H1 (cell line): ENCODE data around the gene NEU3. TPM values are rescaled to one million over a fixed set of nuclear protein-coding genes. Genes with fewer than 3 reads are reported as not detected.
A peak's percentile ranks its signal among the peaks of the same experiment; 100 is the strongest.

ENCODE experiments used
- CTCF ChIA-PET: fragments of 300-600 bp; sonication (Branson Sonifier 250); formaldehyde crosslinking; loops from one replicate; lab custom pipeline; 2021; ENCODE audit not compliant: partially characterized antibody; lab: Charles Lee
- POLR2A ChIA-PET: fragments of 300-600 bp; sonication (Branson Sonifier 250); formaldehyde crosslinking; loops from one replicate; lab custom pipeline; 2021; ENCODE audit warnings: inconsistent platforms; ENCODE audit not compliant: partially characterized antibody; lab: Charles Lee
- DNase-seq, 2 experiments: peaks; one replicate each; pipeline versions ENCODE4 v3.0.0 to v3.0.0-alpha.2; 2010 to 2022; ENCODE audit warnings: low spot score in 2 of 2, low read depth in 1 of 2, mixed read lengths in 1 of 2
- FAIRE-seq: peaks from 2 replicates; lab custom pipeline; 2011; peaks lifted over from hg19 to GRCh38; lab: Jason Lieb, UNC
- H2AFZ ChIP-seq: 2 replicates; pipeline ENCODE4 v1.8.1; 2012; ENCODE audit warnings: low read length, inconsistent platforms
- H2AK5ac ChIP-seq: 2 replicates; pipeline ENCODE4 v1.6.1; 2013; ENCODE audit warnings: low read depth, low read length
- H2BK120ac ChIP-seq: replicated peaks from 2 replicates; pipeline ENCODE3; 2013; ENCODE audit warnings: low read depth, low read length, inconsistent platforms
- H2BK12ac ChIP-seq: 2 replicates; pipeline ENCODE4 v1.6.1; 2013; ENCODE audit warnings: low read depth, low read length
- H2BK15ac ChIP-seq: 2 replicates; pipeline ENCODE4 v1.6.1; 2013; ENCODE audit warnings: low read length
- H2BK20ac ChIP-seq: 2 replicates; pipeline ENCODE4 v1.6.1; 2013; ENCODE audit warnings: low read length
- H2BK5ac ChIP-seq: 2 replicates; pipeline ENCODE4 v1.6.1; 2013; ENCODE audit warnings: low read depth, low read length
- H3K14ac ChIP-seq: 2 replicates; pipeline ENCODE4 v1.6.1; 2013; ENCODE audit warnings: inconsistent platforms; ENCODE audit not compliant: insufficient read length
- H3K18ac ChIP-seq: 2 replicates; pipeline ENCODE4 v1.6.1; 2013; ENCODE audit warnings: low read length; ENCODE audit errors: extremely low read depth
- H3K23ac ChIP-seq: 2 replicates; pipeline ENCODE4 v1.6.1; 2013; ENCODE audit warnings: inconsistent platforms; ENCODE audit not compliant: insufficient read length
- H3K23me2 ChIP-seq: 2 replicates; pipeline ENCODE4 v1.6.1; 2013; ENCODE audit warnings: low read depth, low read length
- H3K27ac ChIP-seq: 2 replicates; pipeline ENCODE4 v1.6.1; 2011; ENCODE audit warnings: low read depth, low read length, inconsistent platforms
- H3K27me3 ChIP-seq, 4 experiments: replicated peaks in 1 of 4; 1 replicate in 1 of 4; 2 replicates in 3 of 4; pipeline versions ENCODE4 v1.6.1 to v1.8.1; 2011 to 2013; ENCODE audit warnings: low read length in 3 of 4, mild to moderate bottlenecking in 3 of 4, inconsistent platforms in 2 of 4, mixed read lengths in 2 of 4, moderate library complexity in 1 of 4; ENCODE audit not compliant: control insufficient read depth in 3 of 4, insufficient read depth in 3 of 4; ENCODE audit errors: extremely low read depth in 1 of 4
- H3K36me3 ChIP-seq, 4 experiments: 2 replicates each; pipeline versions ENCODE4 v1.6.1 to v1.8.1; 2011 to 2013; ENCODE audit warnings: mild to moderate bottlenecking in 4 of 4, low read length in 3 of 4, moderate library complexity in 2 of 4, control low read depth in 1 of 4, inconsistent platforms in 1 of 4; ENCODE audit not compliant: insufficient read depth in 4 of 4, control insufficient read depth in 2 of 4
- H3K4ac ChIP-seq: replicated peaks from 2 replicates; pipeline ENCODE3; 2013; ENCODE audit warnings: low read length, low read depth, mixed read lengths, inconsistent platforms; ENCODE audit not compliant: insufficient read length
- H3K4me1 ChIP-seq, 4 experiments: replicated peaks in 1 of 4; 1 replicate in 1 of 4; 2 replicates in 3 of 4; pipeline versions ENCODE4 v1.6.1 to v1.8.1; 2011 to 2013; ENCODE audit warnings: low read length in 3 of 4, inconsistent platforms in 2 of 4, mixed read lengths in 1 of 4; ENCODE audit not compliant: insufficient read depth in 4 of 4, control insufficient read depth in 3 of 4
- H3K4me2 ChIP-seq, 2 experiments: 2 replicates each; pipeline versions ENCODE4 v1.6.1 to v1.8.1; 2011 to 2013; ENCODE audit warnings: low read depth in 2 of 2, low read length in 2 of 2, control low read depth in 1 of 2, inconsistent platforms in 1 of 2, mild to moderate bottlenecking in 1 of 2; ENCODE audit not compliant: insufficient read depth in 1 of 2
- H3K4me3 ChIP-seq, 4 experiments: fragments of 200-600, 300-600 bp in 1 of 4; sonication (generic), shearing (Covaris generic), sonication (Bioruptor Twin) in 1 of 4; 2 replicates each; pipeline versions ENCODE4 v1.5.1 to v1.8.1; 2011 to 2016; ENCODE audit warnings: low read length in 4 of 4, low read depth in 3 of 4, control low read depth in 2 of 4, inconsistent platforms in 2 of 4, mild to moderate bottlenecking in 2 of 4, mixed read lengths in 1 of 4, moderate library complexity in 1 of 4; ENCODE audit not compliant: insufficient read depth in 2 of 4; ENCODE audit errors: extremely low read depth in 1 of 4
- H3K56ac ChIP-seq: replicated peaks from 2 replicates; pipeline ENCODE3; 2013; ENCODE audit warnings: low read depth, mild to moderate bottlenecking, mixed read lengths, low read length, inconsistent platforms; ENCODE audit not compliant: insufficient read length
- H3K79me1 ChIP-seq: 2 replicates; pipeline ENCODE4 v1.6.1; 2013; ENCODE audit warnings: low read depth, low read length, control low read depth
- H3K79me2 ChIP-seq, 2 experiments: 2 replicates each; pipeline versions ENCODE4 v1.6.1 to v1.8.1; 2012 to 2013; ENCODE audit warnings: low read length in 2 of 2, mild to moderate bottlenecking in 2 of 2, inconsistent platforms in 1 of 2; ENCODE audit not compliant: insufficient read depth in 2 of 2, control insufficient read depth in 1 of 2
- H3K9ac ChIP-seq, 4 experiments: replicated peaks in 1 of 4; 1 replicate in 1 of 4; 2 replicates in 3 of 4; pipeline versions ENCODE4 v1.6.1 to v1.8.1; 2011 to 2013; ENCODE audit warnings: low read depth in 3 of 4, low read length in 3 of 4, control low read depth in 2 of 4, mild to moderate bottlenecking in 2 of 4, moderate library complexity in 2 of 4, inconsistent platforms in 1 of 4; ENCODE audit errors: extremely low read depth in 1 of 4
- H3K9me3 ChIP-seq, 2 experiments: 2 replicates each; pipeline versions ENCODE4 v1.6.1 to v1.8.1; 2012 to 2013; ENCODE audit warnings: mild to moderate bottlenecking in 2 of 2, moderate library complexity in 2 of 2, control low read depth in 1 of 2, inconsistent platforms in 1 of 2, low read depth in 1 of 2, low read length in 1 of 2, mixed read lengths in 1 of 2; ENCODE audit not compliant: insufficient read depth in 2 of 2
- H4K20me1 ChIP-seq, 2 experiments: replicated peaks in 1 of 2; 2 replicates each; pipeline versions ENCODE3 to v1.8.1; 2011 to 2013; ENCODE audit warnings: inconsistent platforms in 2 of 2, low read length in 2 of 2, mild to moderate bottlenecking in 1 of 2; ENCODE audit not compliant: insufficient read depth in 2 of 2, control insufficient read depth in 1 of 2
- H4K5ac ChIP-seq: 2 replicates; pipeline ENCODE4 v1.6.1; 2013; ENCODE audit warnings: low read length, low read depth, mixed read lengths, inconsistent platforms; ENCODE audit not compliant: insufficient read length
- H4K8ac ChIP-seq: 2 replicates; pipeline ENCODE4 v1.8.0; 2013; ENCODE audit warnings: mild to moderate bottlenecking, moderate library complexity, low read length, inconsistent platforms; ENCODE audit not compliant: insufficient read depth; ENCODE audit errors: extremely low read depth
- H4K91ac ChIP-seq: replicated peaks from 2 replicates; pipeline ENCODE3; 2013; ENCODE audit warnings: low read length, mixed read lengths, inconsistent platforms; ENCODE audit not compliant: insufficient read length
- EZH2 ChIP-seq: fragments of 200-600 bp; sonication (generic); IDR thresholded peaks from 2 replicates; pipeline ENCODE4 v1.7.1; 2012; ENCODE audit warnings: low read depth, mild to moderate bottlenecking, moderate library complexity, low read length, inconsistent platforms; ENCODE audit not compliant: severe bottlenecking
- RFX5 ChIP-seq: IDR thresholded peaks from 2 replicates; pipeline ENCODE4 v1.6.1; 2011; ENCODE audit warnings: low read depth, low read length, improper control_type of control experiment, borderline replicate concordance
- WGBS, 2 experiments: shearing (Covaris generic) in 1 of 2; methylation state at CpG; one replicate each; pipeline versions ENCODE4 v1.1.6 to v1.1.7; 2013 to 2015; ENCODE audit warnings: low lambda C conversion rate in 2 of 2, mixed read lengths in 2 of 2, inconsistent platforms in 1 of 2, low coverage in 1 of 2, missing lambda C conversion rate in 1 of 2; ENCODE audit not compliant: insufficient replicate concordance in 2 of 2, insufficient coverage in 1 of 2, insufficient read length in 1 of 2; ENCODE audit errors: extremely low coverage in 1 of 2, missing lambda C conversion rate in 1 of 2; 5-methylcytosine and 5-hydroxymethylcytosine counted together
- polyA plus RNA-seq, 7 experiments: library from polyadenylated mRNA; depleted of rRNA in 3 of 7; stranded (reverse) in 5 of 7; unstranded in 2 of 7; fragments of >200 nt in 5 of 7; fragments of 200-250 nt in 2 of 7; gene quantifications; 1 replicate in 5 of 7; 2 replicates in 1 of 7; 4 replicates in 1 of 7; pipeline versions ENCODE4 v1.2.1 to v1.2.3, GENCODE V29; 2011 to 2013; ENCODE audit warnings: missing spikeins in 2 of 7, mixed read lengths in 2 of 7
- total RNA-seq: library from RNA; stranded (reverse); fragmentation: NEBNext Ultra II Directional; extraction: Animal tissue kit (Norgen Biotek cat#: 25700); gene quantifications from 2 replicates; pipeline ENCODE4 v1.2.1, GENCODE V29; 2021

NEU3 gene
- total and polyA plus RNA-seq, 2 of the 8 experiments (the other 6 are each of a cell fraction or from before 2014, with no cell fraction given) = 8.9 to 15.6 TPM

DNA sequence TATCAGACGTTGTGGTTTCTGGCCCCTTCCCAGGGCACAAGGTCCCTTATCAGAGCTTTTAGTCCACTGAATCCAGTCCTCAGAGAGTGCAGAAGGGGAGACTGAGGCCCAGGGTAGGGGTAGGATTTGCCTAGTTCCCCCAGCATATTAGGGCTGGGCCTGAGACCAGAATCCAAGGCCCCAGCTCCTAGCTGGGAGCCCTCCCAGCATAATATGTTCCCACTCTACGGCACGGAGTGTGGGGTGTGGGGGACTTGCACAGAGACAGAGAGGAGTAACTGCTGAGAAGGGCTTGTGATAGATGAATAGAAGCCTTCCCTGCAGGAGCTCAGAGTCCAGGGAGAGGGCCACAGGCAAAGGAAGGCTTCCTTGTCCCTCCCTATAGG lies 43.8 kb downstream of the NEU3 start:
- POLR2A ChIA-PET = interaction anchor here (1.6 kb wide), 1 partner anchor 44 kb away, joined by 4 read pairs; the partner anchor contains the start of gene NEU3
- no peak overlapping the region for H2BK5ac ChIP-seq
- H2BK120ac ChIP-seq = no peak overlapping the region
- H3K79me2 ChIP-seq = no peaks in the 10 kb centered on the region
- H4K20me1 ChIP-seq = no peaks in the 10 kb centered on the region
- H3K9me3 ChIP-seq = no peaks in the 10 kb centered on the region
- no peaks in the 10 kb centered on the region for H3K27me3 ChIP-seq
- WGBS, 2 experiments = 84% methylated on average over 3 of the region's 3 CpGs; no CpG with 5 or more reads in 1 of the 2 experiments
- CTCF ChIA-PET = interaction anchor here (0.7 to 8.9 kb wide), 25 partner anchors 9 to 619 kb away, joined by 3 to 108 read pairs (median 5); no protein-coding TSS in a partner anchor
- H2AK5ac ChIP-seq = no peak overlapping the region
- H3K4ac ChIP-seq = no peak overlapping the region
- no peak overlapping the region for H3K18ac ChIP-seq
- H2AFZ ChIP-seq = no peak overlapping the region
- H3K4me1 ChIP-seq = 0 out of 7 replicates have a peak, but pooled peaks cover 0 to 2% (median 0%) of the 10 kb centered on the region in 4 experiments
- no peak overlapping the region for H3K27ac ChIP-seq
- H4K91ac ChIP-seq = no peak overlapping the region
- H2BK20ac ChIP-seq = no peak overlapping the region
- H2BK12ac ChIP-seq = no peak overlapping the region
- DNase-seq (peak in 1 of 2 experiments; percentile 27), FAIRE-seq (no peak)
- H3K23ac ChIP-seq = no peak overlapping the region
- no peaks in the 10 kb centered on the region for H3K79me1 ChIP-seq
- no peak overlapping the region for H2BK15ac ChIP-seq
- no peak overlapping the region for H3K56ac ChIP-seq
- H3K36me3 ChIP-seq = no peaks in the 10 kb centered on the region
- H3K23me2 ChIP-seq = peaks cover 2% of the 10 kb centered on the region
- no peak overlapping the region for H3K4me2 ChIP-seq
- no peak overlapping the region for H4K5ac ChIP-seq
- H3K4me3 ChIP-seq = no peak overlapping the region
- no peak overlapping the region for H4K8ac ChIP-seq
- H3K9ac ChIP-seq = no peak overlapping the region
- no peak for TF ChIP-seq RFX5
- no peak for TF ChIP-seq EZH2
- no peak overlapping the region for H3K14ac ChIP-seq
